Head of caudate nucleus (tissue), 42 donors: ENCODE measurements around the gene HIVEP3.

ENCODE experiments used
- DNase-seq, 42 donors: peaks; one replicate each; pipeline versions ENCODE4 v3.0.0 to v3.0.0-alpha.2; 2020 to 2021; ENCODE audit warnings: mixed read lengths in 7 of 42
- intact Hi-C: fragments of 100-400 bp; cut with DNase I; formaldehyde crosslinking; loops from one replicate; pipeline ENCODE4 v1.15.0; 2022

Gene HIVEP3

GRCh38 chr1:41784531-41785274, 134.0 kb downstream of the HIVEP3 start:
- no peak for DNase-seq
- intact Hi-C loops = no loop called here

DNA sequence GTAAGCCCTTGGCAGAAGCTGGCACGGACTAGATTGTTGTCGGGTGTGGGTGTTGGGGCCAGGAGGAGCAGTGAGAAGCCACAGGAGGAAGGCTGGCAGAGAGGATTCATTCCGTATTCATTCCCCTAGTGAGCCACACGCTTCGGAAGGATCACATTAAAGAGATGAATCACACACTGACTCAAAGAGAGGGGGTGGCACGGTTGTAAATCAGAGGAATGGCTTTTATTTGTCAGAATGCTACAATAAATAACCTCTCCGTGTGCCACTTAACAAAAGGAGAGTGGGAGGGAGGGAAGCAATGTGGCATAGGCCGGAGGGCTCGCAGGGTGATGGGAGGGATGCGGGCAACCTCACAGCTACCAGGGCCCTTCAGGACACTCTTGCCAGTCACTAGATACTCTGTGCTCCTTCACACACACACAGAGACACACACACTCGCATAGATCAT, 135.5 kb downstream of the HIVEP3 start:
- intact Hi-C loops = no loop called here
- DNase-seq = peak in 21 of 42 donors; percentile 20 to 83 (median 53)

DNA sequence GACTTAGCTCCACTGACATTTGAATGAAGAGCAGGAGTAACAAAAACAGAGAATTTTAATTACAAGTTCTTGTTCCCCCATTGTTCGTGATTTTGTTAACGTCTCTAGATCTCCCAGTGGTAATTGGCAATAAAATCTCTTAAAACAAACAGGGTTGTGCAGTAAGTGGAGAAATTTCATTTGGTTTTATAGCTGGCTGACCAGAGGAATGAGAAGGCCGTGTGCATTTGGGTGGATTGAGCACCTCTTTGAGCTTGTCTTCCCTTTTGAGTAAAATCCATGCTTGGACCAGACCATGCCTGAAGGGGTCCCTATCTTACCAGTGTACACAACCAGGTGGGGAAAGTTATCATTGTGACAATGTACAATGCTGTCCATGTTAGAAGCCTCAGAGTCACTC, 137.8 kb downstream of the HIVEP3 start:
- DNase-seq = no peak
- intact Hi-C loops = no loop called here

DNA sequence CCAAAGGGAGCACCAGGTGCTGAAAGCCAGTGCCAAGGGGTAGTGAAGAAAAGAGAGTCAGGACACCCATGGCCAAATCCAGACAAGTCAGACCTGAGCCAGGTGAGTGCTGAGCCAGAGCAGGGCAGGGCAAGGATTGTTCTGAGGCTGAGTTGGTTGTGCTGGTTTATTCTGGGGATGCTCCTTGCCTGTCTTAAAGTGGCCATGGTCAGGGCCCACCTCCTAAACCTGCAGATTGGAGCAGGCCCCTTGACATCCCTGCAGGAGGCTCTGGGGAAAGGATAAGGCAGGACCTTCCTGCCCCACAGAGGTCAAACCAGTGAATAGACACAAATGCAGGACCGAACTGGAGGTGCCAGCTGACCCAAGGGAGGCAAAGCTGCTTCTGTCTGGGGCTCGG, 138.4 kb downstream of the HIVEP3 start:
- intact Hi-C loops = no loop called here
- DNase-seq = no peak

DNA sequence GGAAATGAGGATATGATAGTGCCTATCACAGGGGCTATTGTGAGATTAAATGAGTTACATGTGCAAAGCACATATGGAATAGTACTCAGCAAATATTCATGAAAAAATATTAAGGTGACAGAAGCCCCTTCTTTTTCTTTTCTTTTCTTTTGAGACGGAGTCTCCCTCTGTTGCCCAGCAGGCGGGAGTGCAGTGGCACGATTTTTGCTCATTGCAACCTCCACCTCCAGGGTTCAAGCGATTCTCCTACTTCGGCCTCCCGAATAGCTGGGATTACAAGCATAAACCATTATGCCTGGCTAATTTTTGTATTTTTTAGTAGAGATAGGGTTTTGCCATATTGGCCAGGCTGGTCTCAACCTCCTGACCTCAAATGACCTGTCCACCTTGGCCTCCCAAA, 139.4 kb downstream of the HIVEP3 start:
- intact Hi-C loops = loop anchor here (5.0 kb wide), 1 partner anchor 162 kb away; no protein-coding TSS in a partner anchor
- no peak for DNase-seq

DNA sequence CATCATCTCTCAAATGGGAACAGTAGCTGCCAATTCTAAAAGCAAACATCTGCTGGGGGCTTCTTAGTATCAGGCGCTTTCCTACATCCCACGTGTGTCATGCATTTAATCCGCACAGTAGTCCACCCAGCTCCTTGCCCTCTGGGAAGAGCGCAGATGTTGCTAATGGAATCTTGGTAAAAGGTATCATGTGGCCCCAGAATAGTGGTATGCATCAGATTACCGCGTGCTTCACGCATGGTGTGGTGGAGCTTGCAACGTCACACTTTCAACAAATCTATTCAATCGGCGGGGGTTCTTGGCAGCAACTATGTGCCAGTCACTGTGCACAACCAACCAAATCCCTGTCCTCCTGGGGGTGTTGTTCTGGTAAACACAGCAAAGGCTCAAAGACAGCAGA, 141.0 kb downstream of the HIVEP3 start:
- no peak for DNase-seq
- intact Hi-C loops = loop anchor here (5.0 kb wide), 1 partner anchor 160 kb away; no protein-coding TSS in a partner anchor

GRCh38 chr1:41776891-41777441, 141.8 kb downstream of the HIVEP3 start:
- intact Hi-C loops = loop anchor here (5.0 kb wide), 1 partner anchor 160 kb away; no protein-coding TSS in a partner anchor
- DNase-seq = peak; percentile 81 to 98 (median 92)

DNA sequence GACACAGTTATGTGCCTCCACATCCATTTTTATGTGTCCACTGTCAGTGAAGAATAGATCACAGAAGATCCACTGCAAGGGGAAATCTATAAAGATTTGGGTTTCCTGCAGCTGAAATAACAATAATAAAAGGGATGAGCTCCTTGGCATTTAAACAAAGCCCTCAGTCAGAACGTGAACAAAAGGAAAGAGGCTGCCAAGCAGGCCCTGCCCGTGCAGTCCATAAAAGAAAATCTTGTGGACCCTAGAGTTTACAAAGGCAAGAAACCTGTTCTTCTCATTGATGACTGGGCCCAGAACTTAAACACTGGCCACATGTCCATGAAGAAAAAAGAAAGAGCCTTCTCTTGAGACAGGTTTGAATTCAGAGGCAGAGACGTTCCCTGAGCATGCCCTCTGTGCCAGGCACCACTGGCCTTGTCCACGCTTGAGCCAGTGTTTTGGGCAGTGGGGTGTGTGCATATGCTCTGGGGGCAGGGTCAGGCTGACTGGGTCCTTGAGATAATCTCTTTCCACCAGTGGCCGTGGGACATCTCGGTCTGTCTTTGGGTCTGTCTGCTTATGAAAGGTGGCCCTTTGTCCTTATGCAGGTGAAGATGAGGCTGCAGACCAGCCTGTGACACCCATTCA, 142.7 kb downstream of the HIVEP3 start:
- DNase-seq = peak in 12 of 42 donors; percentile 12 to 77 (median 50)
- intact Hi-C loops = loop anchor here (5.0 kb wide), 1 partner anchor 159 kb away; no protein-coding TSS in a partner anchor

DNA sequence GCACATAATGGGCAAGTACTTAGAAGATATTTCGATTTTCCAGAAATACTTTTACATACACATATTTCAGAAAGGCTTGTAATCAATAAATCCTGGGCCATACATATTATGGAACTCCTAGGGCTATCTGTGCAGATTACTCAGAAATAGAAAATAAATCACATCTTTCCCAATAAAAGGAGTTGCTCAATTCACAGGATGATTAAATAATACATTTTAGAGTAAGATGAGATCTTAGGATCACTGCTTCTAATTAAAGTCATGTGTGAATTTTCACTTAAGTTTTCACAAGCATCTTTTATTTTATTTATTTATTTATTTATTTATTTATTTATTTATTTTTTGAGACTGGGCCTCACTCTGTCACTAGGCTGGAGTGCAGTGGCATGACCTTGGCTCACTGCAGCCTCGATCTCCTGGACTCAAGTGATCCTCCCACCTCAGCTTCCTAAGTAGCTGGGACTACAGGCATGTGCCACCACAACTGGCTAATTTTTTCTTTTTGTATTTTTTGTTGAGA, 144.2 kb downstream of the HIVEP3 start:
- intact Hi-C loops = no loop called here
- no peak for DNase-seq

- intact Hi-C loops = no loop called here
- DNase-seq = no peak
Observed at GRCh38 chr1:41773842-41774241, 144.9 kb downstream of the HIVEP3 start.

DNA sequence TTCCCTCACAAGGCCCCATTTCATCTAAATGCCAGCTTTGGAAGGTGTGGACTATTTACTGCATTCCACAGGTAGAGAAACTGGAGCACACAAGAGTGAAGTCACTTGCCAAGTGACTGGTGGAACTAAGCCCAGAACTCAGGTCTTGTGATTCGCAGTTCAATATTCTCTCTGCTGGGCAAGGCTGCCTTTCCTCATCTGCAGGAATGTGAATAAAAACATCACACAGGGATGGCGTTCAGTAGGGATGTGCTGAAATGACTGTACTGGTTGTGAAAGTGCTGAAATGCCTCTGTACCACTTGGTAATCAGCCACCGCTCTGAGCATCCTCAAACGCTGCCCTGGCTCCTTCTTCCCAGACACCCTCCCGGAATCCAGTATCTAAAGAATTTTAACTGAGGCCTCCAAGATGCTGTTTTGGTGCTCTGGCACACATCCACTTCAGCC, 145.6 kb downstream of the HIVEP3 start:
- DNase-seq = no peak
- intact Hi-C loops = no loop called here

DNA sequence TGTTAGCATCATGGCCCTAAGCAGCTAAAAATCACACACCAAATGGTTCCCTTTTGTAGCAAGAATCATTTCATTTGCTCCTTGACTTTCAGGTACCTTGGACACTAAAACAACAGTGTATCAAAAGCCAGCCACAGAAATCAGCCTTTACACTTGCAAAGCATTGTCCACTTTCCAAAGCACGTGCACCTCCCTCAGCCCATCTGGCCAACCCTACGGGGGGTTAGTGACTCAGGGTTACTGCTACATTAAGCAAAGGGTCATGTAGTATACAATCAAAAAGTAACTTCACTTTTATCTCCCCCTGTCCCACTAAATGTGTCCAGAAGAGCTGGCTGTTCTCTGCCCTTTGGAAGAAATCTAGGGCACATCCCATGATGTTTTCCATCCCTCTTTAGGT, 149.7 kb downstream of the HIVEP3 start:
- DNase-seq = peak in 1 of 42 donors; percentile 5
- intact Hi-C loops = no loop called here

DNA sequence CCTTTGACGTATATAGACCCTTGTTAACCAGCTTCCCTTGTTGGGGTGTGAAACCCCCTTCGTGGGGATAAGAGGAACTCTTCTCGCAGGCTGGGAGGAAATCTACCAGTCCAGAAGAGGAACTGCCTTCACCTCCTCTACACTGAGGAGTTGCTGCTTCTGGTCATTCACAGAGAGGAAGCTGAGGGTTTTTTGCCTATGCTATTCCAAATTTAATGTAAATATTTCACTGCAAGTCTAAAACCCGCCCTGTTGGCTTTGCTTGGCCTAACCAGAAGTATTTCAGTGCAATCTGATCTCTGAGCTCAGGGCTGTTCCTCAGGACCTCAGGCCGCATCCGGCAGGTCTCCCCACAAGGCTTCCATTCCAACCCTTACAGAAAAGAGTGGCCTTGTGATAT, 150.1 kb downstream of the HIVEP3 start:
- DNase-seq = peak in 2 of 42 donors; percentile 13 to 19
- intact Hi-C loops = no loop called here

- intact Hi-C loops = no loop called here
- DNase-seq = no peak
Observed at GRCh38 chr1:41767534-41768525, 150.9 kb downstream of the HIVEP3 start.

GRCh38 chr1:41766546-41766945, 152.2 kb downstream of the HIVEP3 start:
- intact Hi-C loops = no loop called here
- no peak for DNase-seq

DNA sequence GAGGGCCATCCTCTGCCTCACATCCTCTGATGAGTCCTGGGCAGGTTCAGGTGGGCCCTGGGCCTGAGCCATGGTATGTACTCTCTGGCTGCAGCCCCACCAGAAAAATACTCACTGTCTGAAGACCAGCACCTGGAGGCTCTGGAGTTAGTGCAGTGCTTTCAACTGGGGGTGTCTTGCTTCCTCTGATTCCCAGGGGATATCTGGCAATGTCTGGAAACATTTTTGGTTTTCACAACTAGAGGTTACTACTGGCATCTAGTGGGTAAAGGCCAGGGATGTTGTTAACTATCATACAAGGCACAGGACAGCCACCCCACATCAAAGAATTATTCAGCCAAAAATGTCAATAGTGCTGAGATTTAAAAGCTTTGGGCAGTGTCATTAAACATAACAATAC, 152.7 kb downstream of the HIVEP3 start:
- DNase-seq = peak in 1 of 42 donors; percentile 8
- intact Hi-C loops = no loop called here

GRCh38 chr1:41765152-41765551, 153.6 kb downstream of the HIVEP3 start:
- peak in 1 of 42 donors; percentile 14 for DNase-seq
- intact Hi-C loops = no loop called here

DNA sequence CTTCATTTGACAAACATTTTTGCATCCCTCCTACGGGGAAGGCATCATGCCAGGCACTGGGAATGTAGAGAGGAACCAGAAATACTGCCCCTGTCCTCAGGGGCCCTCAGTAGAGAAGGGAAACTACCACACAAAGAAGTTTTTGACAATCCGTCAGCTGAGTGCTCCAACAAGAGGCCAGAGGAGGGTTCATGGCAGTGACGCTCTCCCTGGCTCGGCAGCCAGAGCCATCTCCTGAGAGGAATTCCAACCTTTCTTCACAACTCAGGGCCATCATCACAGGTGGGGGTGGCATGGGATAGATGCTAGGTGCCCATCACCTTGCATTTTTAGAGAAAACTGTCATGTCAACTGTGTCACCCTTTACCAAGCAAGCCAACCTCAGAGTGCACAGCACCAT, 154.1 kb downstream of the HIVEP3 start:
- intact Hi-C loops = no loop called here
- peak in 8 of 42 donors; percentile 17 to 45 (median 35) for DNase-seq

DNA sequence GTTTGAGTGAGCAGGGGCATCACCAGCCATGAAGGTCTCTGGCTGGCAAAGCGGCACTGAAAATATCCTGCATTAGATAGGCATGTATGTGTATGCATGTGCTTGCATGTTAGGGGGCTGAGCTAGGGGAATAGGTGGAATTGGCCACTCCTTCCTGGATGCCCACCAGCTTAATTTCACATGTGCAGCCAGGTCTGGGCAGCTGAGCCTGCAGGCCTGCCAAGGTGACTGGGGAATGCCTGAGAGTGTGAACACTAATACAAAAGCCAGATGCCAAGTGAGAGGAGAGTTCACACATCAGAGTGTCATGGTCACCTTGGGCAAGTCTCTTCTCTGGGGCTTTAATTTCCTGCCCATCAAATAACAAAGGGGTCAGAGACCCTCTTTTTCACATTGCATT, 155.9 kb downstream of the HIVEP3 start:
- intact Hi-C loops = no loop called here
- DNase-seq = no peak
